Suprapubic skin (tissue), 4 donors: ENCODE results near the gene GAN.

Source experiments
- CTCF ChIP-seq, 2 donors: fragments of 200-600 bp in 1 of 2; fragments of 450-650 bp in 1 of 2; sonication (generic) in 1 of 2; IDR thresholded peaks; one replicate each; pipeline ENCODE4 v1.5.1; 2016 to 2019; ENCODE audit warnings: antibody characterized with exemption in 2 of 2, mild to moderate bottlenecking in 1 of 2, moderate library complexity in 1 of 2
- POLR2A ChIP-seq, 2 donors: fragments of 450-650 bp; IDR thresholded peaks; one replicate each; pipeline ENCODE4 v1.6.1; 2017; ENCODE audit warnings: antibody characterized with exemption in 2 of 2, mild to moderate bottlenecking in 2 of 2, moderate library complexity in 2 of 2
- POLR2AphosphoS5 ChIP-seq, 3 donors: sonication (generic); formaldehyde crosslinking; IDR thresholded peaks; one replicate each; pipeline ENCODE4 v1.6.1; 2017; ENCODE audit warnings: antibody characterized with exemption in 3 of 3

- no peak for TF ChIP-seq CTCF (IDR thresholded peaks at IDR 0.05)
- no peak for TF ChIP-seq POLR2AphosphoS5 (IDR thresholded peaks at IDR 0.05)
- no peak for TF ChIP-seq POLR2A (IDR thresholded peaks at IDR 0.05)
Measured at GRCh38 chr16:81284995-81285600, 29.7 kb upstream of the GAN start.
